HG03460 (cell line): ENCODE data around the gene PIK3R5.

Experiments
- ATAC-seq: cut with Tn5 transposase; IDR thresholded peaks from one replicate; pipeline ENCODE4 v1.9.1; 2021; ENCODE audit not compliant: unreplicated experiment

The PIK3R5 gene

GRCh38 chr17:8953156-8953885, 12.2 kb downstream of the PIK3R5 start:
- no peak for ATAC-seq

DNA sequence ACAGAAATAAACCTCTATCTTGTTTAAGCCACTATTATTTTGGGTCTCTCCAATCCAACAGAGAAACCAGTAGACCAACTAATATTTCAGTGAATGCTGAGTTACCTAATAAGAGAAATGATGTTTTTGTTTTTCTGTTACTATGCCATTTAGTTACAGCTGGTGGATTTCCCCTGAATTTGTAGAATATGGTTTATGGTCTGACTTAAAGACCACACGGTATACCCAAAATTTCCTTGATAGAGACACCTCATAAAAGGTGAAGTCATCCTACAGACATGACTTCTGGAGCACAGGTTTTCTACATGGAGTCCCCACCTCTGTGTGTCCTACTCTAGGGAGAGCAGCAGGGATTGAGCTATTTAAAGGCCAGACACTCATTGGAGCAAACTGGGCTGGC, 13.3 kb downstream of the PIK3R5 start:
- ATAC-seq: no peak

- ATAC-seq: no peak
Measured at GRCh38 chr17:8951206-8951605, 14.3 kb downstream of the PIK3R5 start.

GRCh38 chr17:8949061-8949661, 16.3 kb downstream of the PIK3R5 start:
- no peak for ATAC-seq

GRCh38 chr17:8948462-8948861, 17.0 kb downstream of the PIK3R5 start:
- no peak for ATAC-seq

- no peak for ATAC-seq
Measured at GRCh38 chr17:8947201-8947600, 18.3 kb downstream of the PIK3R5 start.

GRCh38 chr17:8946476-8946875, 19.0 kb downstream of the PIK3R5 start:
- no peak for ATAC-seq

DNA sequence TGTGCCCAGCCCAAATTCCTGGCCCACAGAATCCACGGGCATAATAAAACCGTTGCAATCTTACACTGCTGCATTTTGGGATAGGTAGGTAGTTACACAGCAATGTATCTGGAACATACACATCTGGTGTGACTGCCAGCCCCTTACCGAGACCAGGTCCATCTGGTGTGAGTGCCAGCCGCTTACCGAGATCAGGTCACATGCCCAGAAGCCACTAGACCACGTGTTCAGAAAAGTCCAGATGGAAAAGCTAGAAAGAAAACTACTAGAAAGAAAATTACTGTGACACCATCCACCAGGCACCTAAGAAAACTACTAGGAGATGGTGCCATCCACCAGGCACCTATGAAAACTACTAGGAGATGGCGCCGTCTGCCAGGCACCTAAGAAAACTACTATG, 19.4 kb downstream of the PIK3R5 start:
- ATAC-seq: no peak

DNA sequence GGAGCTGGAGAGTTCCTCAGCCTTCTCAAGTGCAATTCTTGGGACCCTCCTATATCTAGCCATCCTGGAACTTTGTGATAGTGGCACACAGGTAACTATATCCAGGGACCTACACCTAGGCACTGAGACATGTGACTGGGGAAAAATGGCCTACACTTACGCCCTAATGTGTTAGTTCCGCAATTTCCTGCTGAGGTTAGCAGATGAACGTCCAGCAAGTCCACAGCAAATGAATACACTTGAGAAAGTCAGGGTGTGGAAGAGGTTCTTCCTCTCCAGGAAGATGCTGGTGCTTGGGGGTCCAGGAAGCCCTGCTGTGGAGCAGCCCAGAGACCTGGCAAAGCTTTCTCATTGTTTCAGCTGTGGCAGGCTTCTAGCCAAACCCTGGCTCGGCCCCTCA, 20.8 kb downstream of the PIK3R5 start:
- ATAC-seq: no peak

- ATAC-seq: no peak
Measured at GRCh38 chr17:8944083-8944482, 21.4 kb downstream of the PIK3R5 start.

- no peak for ATAC-seq
Measured at GRCh38 chr17:8941980-8942622, 23.4 kb downstream of the PIK3R5 start.

DNA sequence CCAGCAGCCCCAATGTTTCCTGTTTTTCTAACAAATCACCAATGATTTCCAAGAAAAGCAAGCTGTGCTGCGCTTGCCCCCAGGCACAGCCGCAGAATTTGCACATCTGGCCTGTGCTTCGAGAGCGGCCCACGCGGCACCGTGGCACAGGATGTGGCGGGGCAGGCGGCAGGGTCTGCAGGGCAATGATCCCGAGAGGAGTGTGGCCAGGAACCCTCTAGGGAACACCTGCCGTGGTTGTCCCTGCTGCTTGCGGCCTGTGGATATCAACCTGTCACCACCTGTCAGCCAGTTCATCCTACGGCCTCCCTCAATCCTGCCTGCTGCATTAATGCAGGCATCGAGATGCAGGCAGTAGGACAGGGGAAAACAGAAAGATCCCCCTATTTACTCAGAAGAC, 24.0 kb downstream of the PIK3R5 start:
- peak; percentile 57 for ATAC-seq

DNA sequence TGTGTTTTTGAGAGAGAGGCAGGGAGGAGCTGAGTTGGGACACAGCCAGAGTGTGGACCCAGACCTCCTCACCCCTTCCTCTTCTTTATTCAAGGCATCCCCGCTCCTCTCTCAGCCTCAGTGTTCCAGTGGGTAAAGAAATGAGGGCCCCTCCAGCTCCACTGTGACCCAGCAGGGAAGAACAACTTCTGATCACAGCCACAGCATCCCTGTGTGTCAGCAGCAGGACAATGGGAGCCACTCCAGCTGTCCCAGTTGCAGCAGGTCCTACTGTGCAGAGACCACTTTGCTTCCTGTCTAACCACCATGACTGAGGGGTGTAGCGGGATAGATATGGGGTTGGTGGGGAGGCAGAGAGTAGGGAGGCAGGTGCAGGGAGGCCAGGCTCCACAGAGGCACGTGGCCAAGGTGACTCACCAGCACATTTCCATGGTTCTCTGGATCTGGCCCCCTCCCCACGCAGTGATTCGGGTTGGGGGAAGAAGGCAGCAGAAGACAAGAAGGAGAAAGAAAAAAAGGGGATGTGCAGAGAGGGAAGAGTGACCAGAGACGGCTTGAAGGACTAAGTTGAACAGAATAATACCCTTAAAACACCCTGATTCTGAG, 24.5 kb downstream of the PIK3R5 start:
- ATAC-seq: no peak

DNA sequence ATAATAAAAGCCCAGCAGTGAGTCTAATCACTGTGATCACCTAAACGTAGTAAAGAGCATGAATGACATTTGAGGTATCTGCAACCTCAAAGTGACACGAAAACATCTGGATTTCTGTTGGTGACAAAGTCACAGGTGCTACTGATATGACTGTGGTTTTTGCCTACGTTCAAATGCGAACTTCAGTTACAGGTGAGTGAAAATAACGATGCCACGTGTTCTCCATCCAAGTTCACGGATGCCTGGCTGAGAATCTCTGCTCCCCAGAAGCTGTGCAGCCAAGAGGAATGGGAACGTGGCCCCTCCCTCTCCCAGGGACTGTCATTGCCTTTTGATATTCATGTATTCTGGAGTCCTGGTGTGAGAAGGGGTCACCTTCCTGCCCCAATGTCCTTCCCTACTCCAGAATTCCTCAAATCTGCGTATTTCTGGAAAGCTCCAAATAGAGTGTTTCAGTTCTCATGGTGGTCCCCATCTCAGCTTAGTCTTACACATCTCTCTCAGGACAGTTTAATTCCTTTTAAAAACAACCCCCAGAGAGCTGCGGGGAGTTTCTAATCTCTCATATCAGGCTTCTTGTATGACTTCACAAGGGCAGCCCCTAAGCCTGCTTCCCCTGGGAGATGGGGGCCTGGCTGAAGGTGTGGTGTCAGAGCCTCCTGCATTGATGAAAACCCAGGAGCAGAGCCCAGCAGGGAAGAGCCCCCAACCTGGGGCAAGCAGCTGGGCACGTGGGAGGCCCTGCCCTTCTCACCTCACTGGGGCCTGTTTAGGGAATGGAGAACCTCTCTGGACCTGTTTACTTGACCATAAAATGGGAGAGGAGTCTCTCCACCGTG, 25.8 kb downstream of the PIK3R5 start:
- ATAC-seq: no peak

- ATAC-seq: no peak
Measured at GRCh38 chr17:8938933-8939332, 26.6 kb downstream of the PIK3R5 start.

- ATAC-seq: no peak
Measured at GRCh38 chr17:8935191-8935590, 30.3 kb downstream of the PIK3R5 start.

DNA sequence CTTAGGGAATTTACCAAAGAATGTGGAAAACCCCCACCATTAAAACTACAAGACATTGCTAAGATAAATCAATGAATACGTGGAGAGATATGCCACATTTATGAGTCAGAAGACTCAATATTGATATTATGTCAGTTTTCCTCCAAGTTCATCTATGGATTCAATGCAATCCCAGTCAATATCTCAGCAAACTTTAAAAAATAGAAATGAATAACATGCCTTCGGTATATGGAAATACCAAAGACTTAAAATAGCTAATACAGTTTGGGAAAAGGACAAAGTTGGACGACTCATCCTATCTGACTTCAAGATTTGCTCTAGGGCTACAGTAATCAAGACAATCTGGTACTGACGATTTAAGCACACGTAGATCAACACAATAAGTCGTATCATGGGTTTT, 31.2 kb downstream of the PIK3R5 start:
- ATAC-seq: no peak

GRCh38 chr17:8930649-8931048, 34.9 kb downstream of the PIK3R5 start:
- ATAC-seq: no peak

DNA sequence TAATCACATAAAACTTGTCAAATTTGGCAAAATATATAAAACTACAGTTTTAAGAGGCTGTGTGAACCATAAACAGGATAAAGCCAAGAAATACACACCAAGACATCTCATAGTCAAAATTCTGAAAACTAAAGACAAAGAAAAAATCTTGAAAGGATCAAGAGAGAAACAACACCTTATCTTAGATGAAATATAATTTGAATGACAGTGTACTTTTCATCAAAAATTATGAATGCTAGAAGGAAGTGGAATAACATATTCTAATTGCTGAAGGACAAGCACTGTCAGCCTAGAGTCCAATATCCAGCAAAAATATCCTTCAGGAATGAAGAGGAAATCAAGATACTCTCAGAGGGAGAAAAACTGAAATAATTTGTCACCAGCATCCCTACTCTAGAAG, 37.2 kb downstream of the PIK3R5 start:
- ATAC-seq: no peak

GRCh38 chr17:8927395-8927794, 38.1 kb downstream of the PIK3R5 start:
- ATAC-seq: no peak

DNA sequence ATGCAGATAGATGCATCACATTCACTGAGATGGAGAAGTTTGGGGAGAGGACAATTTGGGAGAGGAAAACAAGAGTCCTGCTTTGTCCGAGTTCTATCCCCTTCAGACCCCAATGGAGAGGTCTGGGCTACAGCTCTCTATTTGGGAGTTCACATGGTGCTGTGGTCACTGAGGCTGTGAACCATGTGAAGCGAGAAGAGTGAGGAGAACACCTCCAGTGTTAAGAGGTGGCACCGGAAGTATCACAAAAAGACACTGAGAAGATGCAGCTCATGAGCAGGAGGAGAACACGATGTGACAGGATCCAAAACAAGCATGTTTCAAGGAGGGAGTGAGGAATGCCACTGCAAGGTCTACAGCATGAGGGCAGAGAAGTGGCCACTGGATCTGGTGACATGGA, 39.7 kb downstream of the PIK3R5 start:
- no peak for ATAC-seq
